Activated T-helper 1 cell treated with anti-CD3 and anti-CD28 coated beads, Interleukin-2, amount 50 U/mL, for 16 hours (primary cell): ENCODE measurements around the gene AP2S1.
A peak's percentile ranks its signal among the peaks of the same experiment; 100 is the strongest.
"Not testable (repeated sequence)": the region's sequence is repeated elsewhere in the genome, so short reads cannot be mapped to it uniquely, and the experiment has no call there.

ENCODE experiments used
- DNase-seq, 2 donors: peaks; one replicate each; pipeline ENCODE4 v3.0.0-alpha.2; 2020; ENCODE audit warnings: low read depth in 1 of 2, low spot score in 1 of 2

Gene AP2S1

GRCh38 chr19:46868025-46868802, 17.6 kb upstream of the AP2S1 start:
- DNase-seq = no peak

GRCh38 chr19:46867170-46867569, 16.5 kb upstream of the AP2S1 start:
- no peak for DNase-seq

- no peak for DNase-seq
These were observed 15.9 kb upstream of the AP2S1 start for GRCh38 chr19:46866407-46867136.

- no peak for DNase-seq
These were observed 13.4 kb upstream of the AP2S1 start for GRCh38 chr19:46863818-46864629.

GRCh38 chr19:46862974-46863632, 12.5 kb upstream of the AP2S1 start:
- no peak for DNase-seq

GRCh38 chr19:46862503-46862834, 11.8 kb upstream of the AP2S1 start:
- no peak for DNase-seq

GRCh38 chr19:46861691-46862502, 11.3 kb upstream of the AP2S1 start:
- DNase-seq = no peak

- peak; percentile 58 to 79 for DNase-seq
These were observed 10.4 kb upstream of the AP2S1 start, which contains the start of gene ARHGAP35 for GRCh38 chr19:46860846-46861690. ARHGAP35 (plus strand) TSS chr19:46860997; CDS start chr19:46918676, 57,679 bp downstream.

GRCh38 chr19:46860125-46860845, 9.6 kb upstream of the AP2S1 start:
- DNase-seq = peak; percentile 89 to 90

GRCh38 chr19:46859637-46860124, 9.0 kb upstream of the AP2S1 start:
- no peak for DNase-seq

- DNase-seq = peak; percentile 81 to 86
These were observed 5.7 kb upstream of the AP2S1 start for GRCh38 chr19:46856062-46857022.

- not testable (repeated sequence) for DNase-seq
These were observed 4.1 kb upstream of the AP2S1 start for GRCh38 chr19:46854698-46855097.

- DNase-seq = no peak
These were observed 2.2 kb upstream of the AP2S1 start for GRCh38 chr19:46852830-46853229.

GRCh38 chr19:46849610-46850009, 1.0 kb downstream of the AP2S1 start:
- DNase-seq = no peak

- DNase-seq = no peak
These were observed 2.3 kb downstream of the AP2S1 start for GRCh38 chr19:46848389-46848788.

GRCh38 chr19:46847528-46847927, 3.1 kb downstream of the AP2S1 start:
- no peak for DNase-seq

- DNase-seq = no peak
These were observed 4.6 kb downstream of the AP2S1 start for GRCh38 chr19:46845959-46846459.
